ENCODE data around the gene QPCT. TPM values are rescaled to one million over a fixed set of nuclear protein-coding genes. Genes with fewer than 3 reads are reported as not detected.
A peak's percentile ranks its signal among the peaks of the same experiment; 100 is the strongest.
"Not testable (repeated sequence)": the region's sequence is repeated elsewhere in the genome, so short reads cannot be mapped to it uniquely, and the experiment has no call there.

The QPCT gene
- total RNA-seq, 1 donor from 2014 or later, result 0.65 TPM

- ATAC-seq (no peak), DNase-seq (ENCODE audit: low spot score) (no peak)
Observed at GRCh38 chr2:37389395-37389794, 45.0 kb downstream of the QPCT start.

DNA sequence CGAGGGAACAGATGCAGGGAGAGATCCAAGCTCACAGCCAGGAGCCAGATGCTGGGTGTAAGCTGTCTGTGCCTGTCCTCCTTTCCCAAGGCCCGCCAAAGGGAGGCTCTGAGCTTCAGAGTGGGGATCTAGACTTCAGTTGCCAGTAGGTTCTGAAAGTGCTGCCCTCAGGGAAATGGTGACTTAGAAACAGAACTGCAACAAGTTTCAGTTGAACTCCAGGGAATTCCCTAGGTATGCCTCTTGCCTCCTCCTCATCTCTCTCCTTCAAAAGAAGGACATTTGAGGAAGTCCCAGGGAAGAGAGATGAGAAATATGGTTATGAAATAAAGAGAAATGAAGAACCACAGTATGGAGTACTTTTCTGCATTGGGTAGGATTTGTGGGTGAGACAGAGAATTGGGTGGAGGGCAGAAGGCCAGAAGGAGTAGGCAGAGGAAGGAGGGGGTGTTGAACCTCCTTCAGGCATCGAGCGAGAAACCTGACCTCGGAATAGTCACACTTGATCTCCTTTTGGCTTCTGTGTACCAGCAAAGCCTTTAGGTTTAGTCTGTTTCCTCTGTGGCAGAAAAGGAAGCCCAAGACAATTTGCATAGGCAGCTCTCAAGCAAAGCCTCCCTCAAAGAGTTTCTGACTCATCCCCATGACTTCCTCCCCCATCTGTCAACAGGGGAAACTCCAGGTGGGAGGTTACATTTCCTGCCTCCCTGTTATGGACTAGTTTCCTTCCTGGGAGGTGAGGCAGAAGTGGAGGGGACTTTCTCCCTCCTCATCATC lies 45.7 kb downstream of the QPCT start:
- DNase-seq (ENCODE audit: low spot score), result no peak

GRCh38 chr2:37390777-37391176 lies 46.3 kb downstream of the QPCT start:
- ATAC-seq (no peak), DNase-seq (ENCODE audit: low spot score) (no peak)

More for the DNA sequence above, 45.7 kb downstream of the QPCT start:
- ATAC-seq, result peak; percentile 10

- DNase-seq (ENCODE audit: low spot score) (no peak), ATAC-seq (no peak)
Observed at GRCh38 chr2:37391711-37392110, 47.3 kb downstream of the QPCT start.

GRCh38 chr2:37392428-37392827 lies 48.0 kb downstream of the QPCT start:
- ATAC-seq (no peak), DNase-seq (ENCODE audit: low spot score) (no peak)

GRCh38 chr2:37394263-37394662 lies 49.8 kb downstream of the QPCT start:
- ATAC-seq (no peak), DNase-seq (ENCODE audit: low spot score) (no peak)

GRCh38 chr2:37394796-37395555 lies 50.5 kb downstream of the QPCT start:
- ATAC-seq, result no peak

GRCh38 chr2:37396890-37397565 lies 52.6 kb downstream of the QPCT start:
- ATAC-seq (no peak), DNase-seq (ENCODE audit: low spot score) (no peak)

More at GRCh38 chr2:37394796-37395555, 50.5 kb downstream of the QPCT start:
- DNase-seq (ENCODE audit: low spot score), result no peak

GRCh38 chr2:37398990-37399389 lies 54.6 kb downstream of the QPCT start:
- ATAC-seq, result no peak
- DNase-seq (ENCODE audit: low spot score), result no peak

DNA sequence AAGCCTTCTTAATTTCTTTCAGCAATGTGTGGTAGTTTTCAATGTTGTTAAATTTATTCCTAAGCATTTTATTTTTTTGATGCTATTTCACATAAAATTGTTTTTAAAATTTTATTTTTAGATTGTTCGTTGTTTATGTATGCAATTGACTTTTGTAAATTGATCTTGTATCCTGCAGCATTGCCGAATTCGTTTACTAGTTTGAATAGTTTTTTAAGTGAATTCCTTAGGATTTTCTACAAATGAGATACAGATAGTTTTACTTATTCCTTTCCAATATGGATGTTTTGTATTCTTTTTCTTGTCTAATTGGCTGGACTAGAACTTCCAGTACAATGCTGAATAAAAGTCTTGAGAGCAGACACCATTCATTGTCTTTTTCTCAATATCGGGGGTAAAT lies 55.6 kb downstream of the QPCT start:
- ATAC-seq (no peak), DNase-seq (ENCODE audit: low spot score) (no peak)

DNA sequence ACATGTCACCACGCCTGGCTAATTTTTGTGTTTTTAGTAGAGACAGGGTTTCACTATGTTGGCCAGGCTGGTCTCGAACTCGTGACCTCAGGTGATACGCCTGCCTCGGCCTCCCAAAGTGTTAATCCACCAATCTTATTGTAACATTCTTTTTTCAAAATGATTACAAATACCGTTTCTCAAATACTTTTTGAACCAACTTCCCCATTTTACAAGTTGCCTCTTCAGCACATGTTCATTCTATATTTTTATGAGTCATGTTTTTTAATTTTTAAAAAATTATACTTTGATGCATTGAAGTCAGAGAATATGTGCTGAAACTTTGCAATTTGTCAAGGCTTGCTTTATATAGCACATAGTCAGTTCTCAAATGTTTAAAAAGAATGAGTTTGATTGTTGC lies 58.2 kb downstream of the QPCT start:
- no peak for DNase-seq (ENCODE audit: low spot score)
- ATAC-seq, result no peak

- ATAC-seq (no peak), DNase-seq (ENCODE audit: low spot score) (no peak)
Observed at GRCh38 chr2:37405781-37406180, 61.4 kb downstream of the QPCT start.

- ATAC-seq (no peak), DNase-seq (ENCODE audit: low spot score) (no peak)
Observed at GRCh38 chr2:37412231-37412630, 67.8 kb downstream of the QPCT start.

DNA sequence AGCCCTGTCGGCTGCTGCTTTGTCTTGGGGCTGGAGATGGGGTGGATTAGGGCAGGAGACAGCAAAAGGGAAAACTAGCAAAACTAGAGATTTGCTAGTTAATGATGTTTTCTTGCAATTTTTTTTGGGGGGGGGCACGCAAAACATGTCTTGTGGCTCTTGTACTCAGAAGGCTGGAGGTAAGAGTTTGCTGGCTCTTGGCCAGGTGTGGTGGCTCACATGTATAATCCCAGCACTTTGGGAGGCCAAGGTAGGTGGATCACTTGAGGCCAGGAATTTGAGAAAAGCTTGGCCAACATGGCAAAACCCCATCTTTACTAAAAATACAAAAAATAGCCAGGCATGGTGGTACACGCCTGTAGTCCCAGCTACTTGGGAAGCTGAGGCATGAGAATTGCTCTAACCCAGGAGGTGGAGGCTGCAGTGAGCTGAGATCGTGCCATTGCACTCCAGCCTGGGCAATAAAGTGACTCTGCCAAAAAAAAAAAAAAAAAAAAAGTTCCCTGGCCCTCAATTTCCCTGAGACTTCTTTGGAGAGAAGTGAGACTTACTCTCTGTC lies 69.6 kb downstream of the QPCT start:
- not testable (repeated sequence) for DNase-seq (ENCODE audit: low spot score)

GRCh38 chr2:37414470-37414949 lies 70.1 kb downstream of the QPCT start:
- ATAC-seq (peak; percentile 95), DNase-seq (ENCODE audit: low spot score) (no peak)

More for the DNA sequence above, 69.6 kb downstream of the QPCT start:
- peak; percentile 57 for ATAC-seq

GRCh38 chr2:37415128-37415820 lies 70.8 kb downstream of the QPCT start:
- ATAC-seq, result no peak
- no peak for DNase-seq (ENCODE audit: low spot score)

- ATAC-seq, result no peak
- DNase-seq (ENCODE audit: low spot score), result no peak
Observed at GRCh38 chr2:37417321-37417720, 72.9 kb downstream of the QPCT start.

- DNase-seq (ENCODE audit: low spot score), result no peak
- no peak for ATAC-seq
Observed at GRCh38 chr2:37418956-37419355, 74.5 kb downstream of the QPCT start.

DNA sequence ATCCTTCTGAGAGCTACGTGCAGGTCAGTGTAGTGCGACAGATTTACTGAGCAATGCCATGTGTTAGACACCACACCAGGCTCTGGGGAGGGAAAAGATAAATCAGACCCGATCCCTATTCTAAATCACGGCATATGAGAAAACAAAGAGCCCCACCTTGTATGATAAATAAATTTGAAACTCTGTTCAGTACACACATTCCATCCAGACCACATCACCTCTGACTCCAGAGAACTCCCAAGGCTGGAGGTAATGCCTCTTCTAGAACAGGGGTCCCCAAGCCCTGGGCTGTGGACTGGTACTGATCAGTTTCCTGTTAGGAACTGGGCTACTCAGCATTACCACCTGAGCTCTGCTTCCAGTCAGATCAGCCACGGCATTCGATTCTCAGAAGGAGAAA lies 77.3 kb downstream of the QPCT start:
- ATAC-seq (no peak), DNase-seq (ENCODE audit: low spot score) (no peak)

GRCh38 chr2:37422816-37423215 lies 78.4 kb downstream of the QPCT start:
- DNase-seq (ENCODE audit: low spot score) (no peak), ATAC-seq (no peak)

Measured in left lobe of liver (tissue), 2 donors.